Measurements from ENCODE around the gene NTMT1.

NTMT1 gene

DNA sequence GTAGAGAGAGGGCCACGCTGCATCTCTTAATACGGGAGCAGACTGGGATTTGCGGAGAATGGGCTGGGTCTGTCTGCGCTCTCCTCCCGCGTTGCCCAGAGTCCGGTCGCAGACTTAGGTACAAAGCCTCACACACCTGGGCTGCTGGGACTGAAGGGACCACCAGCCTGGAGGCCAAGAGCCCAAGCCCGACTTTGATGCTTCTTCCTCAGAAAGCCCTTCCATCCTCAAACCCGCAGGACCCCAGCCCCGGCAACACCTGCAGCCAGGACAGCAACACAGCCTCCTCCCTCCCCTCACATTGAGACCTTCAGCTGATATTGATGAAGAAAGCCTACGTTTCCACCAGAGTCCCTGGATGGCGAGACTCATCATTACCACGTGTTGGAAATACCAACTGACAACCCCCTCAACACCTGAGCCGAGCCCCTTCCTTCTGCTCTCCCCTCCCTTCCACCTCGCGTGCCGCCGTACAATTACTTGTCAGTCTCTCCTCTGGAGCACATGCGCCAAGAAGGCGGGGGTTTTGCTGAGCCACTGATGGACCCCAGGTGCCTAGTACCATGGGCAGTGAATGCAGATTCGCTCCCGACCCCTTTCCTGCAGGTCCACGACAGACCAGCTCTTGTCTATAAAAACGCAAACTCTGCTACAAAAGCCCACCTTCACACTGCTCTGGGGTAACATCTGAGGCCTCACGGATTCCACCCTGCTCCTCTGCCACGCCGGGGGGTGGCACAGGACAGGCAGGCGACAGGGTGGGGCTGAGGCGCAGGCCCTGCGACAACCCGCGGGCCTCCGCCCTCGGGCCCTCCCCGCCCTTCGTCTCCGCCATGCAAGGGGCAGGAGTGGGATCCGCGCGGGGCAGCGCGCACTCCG lies 15.1 kb downstream of the NTMT1 start:
- TF ChIP-seq POLR2A (IDR thresholded peaks at IDR 0.05; ENCODE audit: low read length) (no peak), GATA1 (IDR thresholded peaks at IDR 0.05; ENCODE audit: low read depth, low read length) (no peak)
- peak; percentile 74 to 79 for DNase-seq

DNA sequence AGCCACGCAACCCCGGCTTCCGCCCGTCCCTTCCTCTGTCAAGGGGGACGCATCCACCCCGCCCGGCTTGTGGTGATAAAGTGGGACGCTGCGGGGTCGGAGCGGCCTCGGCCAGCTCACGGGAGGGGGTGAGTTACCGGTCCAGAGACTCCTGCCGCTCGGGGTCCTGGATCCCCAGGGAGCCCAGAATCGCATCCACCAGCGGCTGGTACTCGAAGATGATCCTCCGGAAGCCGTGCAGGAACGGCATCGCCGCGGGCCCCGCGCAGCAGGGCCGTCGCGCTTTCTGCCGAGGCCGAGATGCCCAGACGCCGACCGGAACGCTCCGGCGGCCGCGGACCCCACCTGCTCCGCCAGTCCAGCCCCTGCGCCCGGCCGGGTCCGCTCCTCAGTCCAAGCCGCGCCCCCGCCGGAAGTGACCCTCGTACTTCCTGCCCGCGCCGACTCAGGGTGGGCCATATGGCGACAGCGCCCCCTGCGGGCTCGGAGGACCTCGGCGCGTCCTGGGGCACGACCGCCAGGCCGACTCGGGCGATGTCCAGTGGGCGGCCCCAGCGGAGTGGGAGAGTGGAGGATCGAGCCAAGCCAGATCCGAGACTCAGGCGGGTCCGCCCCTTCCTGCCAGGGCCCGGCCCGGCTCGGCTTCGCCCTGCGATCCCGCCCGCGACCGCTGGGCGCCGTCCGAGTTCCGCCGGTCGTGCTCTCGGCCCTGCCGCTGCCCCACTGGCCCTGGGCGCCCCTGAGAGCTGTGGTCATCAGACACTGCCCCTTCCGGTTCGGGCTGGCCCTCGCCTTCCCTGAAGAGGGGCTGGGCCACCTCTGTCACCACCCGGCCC lies 16.0 kb downstream of the NTMT1 start, which contains the start of gene ASB6:
Gene ASB6, minus strand, starts transcription at position 402 of the 836 bp plus-strand sequence. Its CDS starts 152 bp downstream, at position 250.
- TF ChIP-seq GATA1 (IDR thresholded peaks at IDR 0.05; ENCODE audit: low read depth, low read length) (no peak), POLR2A (IDR thresholded peaks at IDR 0.05; ENCODE audit: low read length) (peak; percentile 77)
- peak; percentile 98 to 99 for DNase-seq

DNA sequence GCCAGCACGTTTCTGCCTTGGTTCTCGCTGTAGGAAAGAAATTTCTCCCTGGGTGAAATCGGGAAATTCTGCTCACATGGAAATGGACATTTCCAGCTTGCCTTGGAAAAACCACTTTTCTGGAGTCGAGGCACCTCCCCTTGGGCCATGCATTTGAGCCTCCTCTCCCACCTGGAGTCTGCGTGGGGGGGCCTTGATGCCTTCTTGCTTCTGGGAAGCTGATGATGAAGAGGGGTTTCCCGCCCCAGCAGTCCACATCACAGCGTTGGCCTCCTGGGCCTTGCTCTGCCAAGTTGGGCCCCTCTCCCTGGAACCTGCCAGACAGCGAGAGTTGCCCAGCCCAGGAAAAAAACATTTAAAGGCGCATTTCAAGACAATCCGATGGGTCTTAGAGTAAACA lies 17.7 kb downstream of the NTMT1 start:
- DNase-seq: no peak
- TF ChIP-seq POLR2A (IDR thresholded peaks at IDR 0.05; ENCODE audit: low read length) (no peak), GATA1 (IDR thresholded peaks at IDR 0.05; ENCODE audit: low read depth, low read length) (no peak)

DNA sequence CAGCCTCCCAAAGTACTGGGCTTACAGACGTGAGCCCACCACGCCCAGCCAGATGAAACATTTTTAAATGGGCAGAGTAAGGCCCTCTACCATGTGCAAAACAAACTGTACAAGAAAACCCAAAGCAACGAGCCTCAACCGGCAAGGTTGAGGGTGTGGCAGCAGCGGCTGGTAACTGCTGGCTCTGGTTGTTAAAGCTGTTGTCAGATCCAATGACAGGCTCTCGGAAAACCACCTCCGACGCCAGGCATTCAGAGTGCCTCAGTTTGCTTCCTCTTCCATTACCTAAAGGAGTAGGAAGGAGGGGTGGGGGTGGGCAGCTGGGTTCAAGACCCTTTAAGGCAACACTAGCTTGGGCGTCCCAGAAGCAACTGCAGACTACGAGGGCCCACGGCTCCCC lies 18.4 kb downstream of the NTMT1 start:
- DNase-seq: no peak
- TF ChIP-seq GATA1 (IDR thresholded peaks at IDR 0.05; ENCODE audit: low read depth, low read length): no peak
- TF ChIP-seq POLR2A (IDR thresholded peaks at IDR 0.05; ENCODE audit: low read length): no peak

DNA sequence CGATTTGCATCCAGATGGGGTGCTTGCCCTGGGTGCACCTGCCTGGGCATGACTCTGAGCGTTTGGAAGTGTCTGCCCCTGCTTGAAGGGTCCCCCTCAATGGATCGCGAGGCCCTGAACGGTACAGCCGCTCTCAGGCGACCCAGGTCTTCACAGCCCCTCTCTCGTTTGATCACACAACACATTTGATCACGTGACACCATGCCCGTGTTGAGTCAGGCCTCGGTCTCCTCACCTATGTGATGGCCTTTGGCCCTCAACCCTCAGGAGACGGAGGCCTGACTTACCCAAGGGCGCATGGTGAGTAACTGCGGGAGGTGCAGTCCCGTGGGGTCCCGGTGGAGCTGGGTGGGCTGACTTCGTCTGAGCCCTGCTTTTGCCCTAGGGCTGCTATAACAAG lies 18.9 kb downstream of the NTMT1 start:
- no peak for DNase-seq
- no peak for TF ChIP-seq GATA1 (IDR thresholded peaks at IDR 0.05; ENCODE audit: low read depth, low read length)
- TF ChIP-seq POLR2A (IDR thresholded peaks at IDR 0.05; ENCODE audit: low read length): no peak

DNA sequence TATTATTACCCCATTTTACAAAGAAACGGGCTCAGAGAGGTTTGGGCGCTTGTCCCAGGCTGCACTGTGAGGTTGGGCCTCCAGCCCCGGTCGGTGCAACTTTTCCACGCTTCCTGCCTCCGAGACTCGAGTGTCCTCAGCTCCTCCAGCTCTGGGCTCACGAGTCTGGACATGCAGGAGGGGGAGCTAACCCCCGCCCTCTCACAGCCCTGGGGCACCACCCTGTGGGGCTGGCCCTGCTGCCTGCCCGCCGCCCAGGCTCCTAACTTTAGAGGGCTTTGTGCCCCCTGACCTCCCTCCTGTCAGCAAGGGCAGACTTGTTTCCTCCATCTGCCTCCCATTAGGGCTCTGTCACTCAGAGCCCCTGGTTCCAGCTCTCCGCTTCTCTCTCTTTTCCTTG lies 20.3 kb downstream of the NTMT1 start:
- DNase-seq: no peak
- TF ChIP-seq POLR2A (IDR thresholded peaks at IDR 0.05; ENCODE audit: low read length): no peak
- no peak for TF ChIP-seq GATA1 (IDR thresholded peaks at IDR 0.05; ENCODE audit: low read depth, low read length)

DNA sequence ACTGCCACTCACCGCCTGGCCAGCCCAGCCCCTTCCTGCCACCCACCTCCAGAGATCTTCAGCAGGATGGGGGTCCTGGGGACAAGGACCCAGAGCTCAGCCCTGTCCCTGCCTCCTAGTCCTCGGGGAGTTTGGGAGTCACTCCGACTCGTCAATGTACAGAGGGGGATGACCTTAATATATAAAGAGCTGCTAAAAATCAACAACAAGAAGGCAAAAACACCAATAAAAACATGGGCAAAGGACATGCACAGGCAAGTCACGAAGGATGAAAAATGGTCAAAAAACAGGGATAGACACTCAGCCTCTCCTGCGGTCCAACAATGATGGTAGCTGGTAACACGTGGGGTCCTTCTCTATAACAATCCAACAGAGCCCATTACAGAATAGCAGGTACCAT lies 20.7 kb downstream of the NTMT1 start:
- TF ChIP-seq GATA1 (IDR thresholded peaks at IDR 0.05; ENCODE audit: low read depth, low read length) (no peak), POLR2A (IDR thresholded peaks at IDR 0.05; ENCODE audit: low read length) (no peak)
- no peak for DNase-seq

DNA sequence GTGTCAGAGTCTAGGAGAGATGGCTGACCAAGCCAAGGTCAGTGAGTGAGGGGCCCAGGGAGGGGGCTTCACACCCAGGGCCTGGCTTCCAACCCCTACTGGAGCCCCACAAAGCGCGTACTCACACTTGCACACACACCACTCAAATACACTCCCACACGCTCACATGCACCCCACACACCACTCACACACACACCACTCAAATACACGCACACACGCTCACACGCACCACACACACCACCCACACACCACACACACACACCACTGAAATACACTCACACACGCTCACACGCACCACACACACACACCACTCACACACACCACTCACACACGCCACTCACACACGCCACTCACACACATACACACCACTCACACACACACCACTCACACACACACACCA lies 21.7 kb downstream of the NTMT1 start:
- no peak for DNase-seq

DNA sequence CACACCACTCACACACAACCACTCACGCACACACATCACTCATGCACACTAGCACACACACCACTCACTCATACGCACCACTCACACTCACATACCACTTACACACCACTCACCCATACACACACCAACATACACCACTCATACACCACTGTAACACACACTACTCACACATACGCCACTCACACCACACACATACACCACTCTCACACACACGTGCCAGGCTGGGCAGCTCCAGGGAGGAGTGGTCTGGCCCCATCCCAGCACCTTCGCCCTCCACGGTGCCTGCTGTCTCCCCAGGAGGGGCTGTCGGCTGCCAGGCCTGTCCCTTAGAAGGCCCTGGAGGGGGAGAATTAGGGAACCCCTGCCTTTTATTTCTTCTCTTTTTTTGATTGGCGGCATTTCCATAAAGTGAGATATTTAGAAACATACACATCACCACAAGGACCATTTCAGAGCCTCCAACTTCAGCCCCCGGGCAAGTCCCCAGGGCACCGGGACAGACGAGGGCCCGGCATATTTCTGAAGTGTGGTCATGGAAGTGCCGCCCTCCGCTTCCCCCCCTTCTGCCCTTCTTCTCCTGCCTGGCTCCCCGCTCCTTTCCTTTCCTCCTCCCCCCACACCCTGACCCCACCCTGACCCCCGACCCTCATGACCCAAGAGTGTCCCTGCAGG lies 22.3 kb downstream of the NTMT1 start:
- TF ChIP-seq GATA1 (IDR thresholded peaks at IDR 0.05; ENCODE audit: low read depth, low read length) (no peak), POLR2A (IDR thresholded peaks at IDR 0.05; ENCODE audit: low read length) (no peak)
- DNase-seq: no peak

More for the DNA sequence above, 21.7 kb downstream of the NTMT1 start:
- TF ChIP-seq POLR2A (IDR thresholded peaks at IDR 0.05; ENCODE audit: low read length): no peak
- no peak for TF ChIP-seq GATA1 (IDR thresholded peaks at IDR 0.05; ENCODE audit: low read depth, low read length)

DNA sequence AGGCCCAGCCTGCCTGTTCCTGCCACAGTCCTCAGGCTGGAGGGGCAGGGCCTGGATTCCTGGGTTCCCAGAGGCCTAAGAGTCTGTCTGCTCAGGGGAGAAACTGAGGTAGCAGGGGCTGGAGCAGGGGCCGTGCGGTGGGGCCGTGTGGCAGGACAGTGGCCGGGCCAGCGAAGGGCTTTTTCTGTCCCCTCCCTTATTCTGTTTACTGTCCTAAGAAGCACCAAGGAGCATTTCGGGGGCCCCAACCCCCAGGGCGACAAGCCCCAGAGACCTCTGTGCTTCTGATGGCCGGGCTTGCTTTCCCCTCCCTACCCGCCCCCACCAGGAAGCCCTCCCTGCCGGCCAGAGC lies 22.8 kb downstream of the NTMT1 start:
- DNase-seq: no peak
- TF ChIP-seq GATA1 (IDR thresholded peaks at IDR 0.05; ENCODE audit: low read depth, low read length) (no peak), POLR2A (IDR thresholded peaks at IDR 0.05; ENCODE audit: low read length) (no peak)

DNA sequence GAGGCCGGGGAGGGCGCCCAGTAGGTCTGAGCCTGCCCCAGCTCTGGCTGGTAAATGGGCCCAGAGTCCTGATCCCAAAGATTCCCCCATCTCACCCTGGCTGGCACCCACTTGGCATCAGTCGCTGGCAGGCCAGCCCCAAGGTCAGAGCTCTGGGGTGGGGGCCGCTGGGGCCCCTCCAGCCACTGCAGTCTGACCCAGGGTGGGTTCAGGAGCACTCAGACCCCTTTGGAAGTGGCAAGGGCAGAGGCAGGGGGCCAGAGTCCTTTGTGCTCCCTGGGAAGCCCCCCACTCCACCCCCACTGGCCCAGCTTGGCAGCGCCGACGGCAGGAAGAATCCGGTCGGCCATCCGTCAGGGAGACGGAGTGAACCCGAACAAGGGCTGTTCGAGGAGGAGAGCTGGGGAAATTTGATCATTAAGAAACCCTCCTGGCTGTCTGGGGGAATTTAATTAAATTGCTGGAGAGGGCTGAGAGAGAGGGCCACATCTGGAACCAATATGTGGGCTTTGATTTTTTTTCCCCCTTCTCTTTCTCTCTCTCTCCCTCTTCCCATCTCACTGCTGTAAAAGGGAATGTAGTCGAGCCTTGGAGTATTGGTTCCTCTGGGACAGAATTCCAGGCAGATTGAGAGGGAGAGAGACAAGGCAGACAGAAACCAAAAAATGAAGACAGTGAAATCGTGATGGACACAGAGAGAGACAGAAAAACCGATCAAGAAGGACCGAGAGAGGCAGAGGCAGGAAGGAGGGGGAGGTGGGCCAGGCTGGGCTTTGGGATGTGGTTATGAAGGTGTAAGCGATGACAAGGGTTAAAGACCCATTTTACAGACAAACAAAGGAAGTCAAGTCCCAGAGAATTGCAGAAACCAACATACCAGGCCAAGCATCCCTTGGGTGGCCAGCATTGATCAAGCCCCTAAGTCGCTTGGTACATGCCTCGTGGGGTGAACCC lies 24.0 kb downstream of the NTMT1 start:
- DNase-seq: no peak
- no peak for TF ChIP-seq GATA1 (IDR thresholded peaks at IDR 0.05; ENCODE audit: low read depth, low read length)
- no peak for TF ChIP-seq POLR2A (IDR thresholded peaks at IDR 0.05; ENCODE audit: low read length)

DNA sequence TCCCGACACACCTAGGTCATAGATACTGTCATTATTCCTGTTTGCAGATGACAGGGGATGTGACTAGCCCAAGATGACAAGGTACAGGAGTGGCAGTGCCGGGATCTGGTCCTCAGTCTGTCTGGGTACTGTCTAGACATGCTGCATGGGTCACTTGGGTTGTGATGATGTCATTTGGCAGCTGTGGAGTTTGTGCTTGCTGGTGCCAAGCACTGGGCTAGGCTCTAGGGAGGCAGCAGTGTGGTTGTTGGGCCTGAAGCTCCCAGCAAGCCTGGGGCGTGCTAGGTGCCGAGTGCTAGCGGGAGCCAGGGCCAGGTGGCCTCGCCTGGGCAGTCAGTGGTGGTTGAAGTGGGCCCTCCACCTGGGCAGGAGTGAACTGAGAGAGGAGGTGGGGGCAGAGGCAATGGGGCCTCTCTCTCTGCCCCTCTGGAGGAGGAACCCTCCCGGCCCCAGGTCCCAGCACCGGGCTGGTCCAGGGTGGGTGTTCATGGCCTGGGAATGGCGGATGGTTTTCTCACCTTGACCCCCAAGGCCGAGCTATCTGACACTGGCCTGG lies 24.8 kb downstream of the NTMT1 start:
- TF ChIP-seq POLR2A (IDR thresholded peaks at IDR 0.05; ENCODE audit: low read length) (no peak), GATA1 (IDR thresholded peaks at IDR 0.05; ENCODE audit: low read depth, low read length) (no peak)

More for the DNA sequence above, 24.8 kb downstream of the NTMT1 start:
- DNase-seq: no peak

All from erythroblast (primary cell).